ENCODE results near the gene RPN1. TPM values are rescaled to one million over a fixed set of nuclear protein-coding genes. Genes with fewer than 3 reads are reported as not detected.

The RPN1 gene
- total RNA-seq, 4 donors from 2014 or later, result 91.5 to 150 (median 148) TPM

- no peaks in the 10 kb centered on the region for H3K27me3 ChIP-seq
- H3K4me3 ChIP-seq, result peak overlapping the region; percentile 59
- no peak for DNase-seq (ENCODE audit: low spot score in 2 of 2)
- peak overlapping the region; percentile 4 for H3K27ac ChIP-seq
- H3K4me1 ChIP-seq, result peaks cover 12% of the 10 kb centered on the region
- H3K36me3 ChIP-seq, result no peaks in the 10 kb centered on the region
- H3K9me3 ChIP-seq, result no peaks in the 10 kb centered on the region
- TF ChIP-seq POLR2A (IDR thresholded peaks at IDR 0.05) (no peak), CTCF (IDR thresholded peaks at IDR 0.05) (no peak), EP300 (IDR thresholded peaks at IDR 0.05) (no peak), POLR2AphosphoS5 (IDR thresholded peaks at IDR 0.05) (no peak)
- WGBS, result 57% methylated on average over 10 of the region's 12 CpGs
Measured at GRCh38 chr3:128607710-128608048, 42.9 kb downstream of the RPN1 start.

DNA sequence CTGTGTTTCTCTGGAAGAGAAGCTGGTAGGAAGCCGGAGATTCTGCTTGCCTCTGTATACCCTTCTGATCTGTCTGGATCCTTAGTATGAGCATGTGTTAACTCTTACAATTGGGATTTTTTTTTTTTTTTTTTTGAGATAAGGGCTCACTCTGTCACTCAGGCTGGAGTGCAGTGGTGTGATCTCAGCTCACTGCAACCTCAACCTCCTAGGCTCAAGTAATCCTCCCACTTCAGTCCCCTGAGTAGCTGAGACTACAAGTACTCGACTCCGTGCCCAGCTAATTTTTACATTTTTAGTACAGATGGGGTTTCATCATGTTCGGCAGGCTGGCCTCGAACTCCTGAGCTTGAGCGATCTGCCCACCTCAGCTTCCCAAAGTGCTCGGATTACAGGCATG, 44.5 kb downstream of the RPN1 start:
- no peaks in the 10 kb centered on the region for H3K27me3 ChIP-seq
- WGBS, result 96% methylated on average over 7 of the region's 7 CpGs
- H3K27ac ChIP-seq, result no peak overlapping the region
- TF ChIP-seq POLR2AphosphoS5 (IDR thresholded peaks at IDR 0.05), result no peak
- TF ChIP-seq CTCF (IDR thresholded peaks at IDR 0.05), result no peak
- no peak for TF ChIP-seq POLR2A (IDR thresholded peaks at IDR 0.05)
- no peak for TF ChIP-seq EP300 (IDR thresholded peaks at IDR 0.05)
- peaks cover 12% of the 10 kb centered on the region for H3K4me1 ChIP-seq
- no peak overlapping the region for H3K4me3 ChIP-seq
- H3K9me3 ChIP-seq, result no peaks in the 10 kb centered on the region
- no peak for DNase-seq (ENCODE audit: low spot score in 2 of 2)
- H3K36me3 ChIP-seq, result no peaks in the 10 kb centered on the region

GRCh38 chr3:128605091-128606046, 45.2 kb downstream of the RPN1 start:
- Histone ChIP-seq H3K4me3 (no peak overlapping the region), H3K27ac (no peak overlapping the region), H3K36me3 (no peaks in the 10 kb centered on the region), H3K9me3 (no peaks in the 10 kb centered on the region), H3K27me3 (no peaks in the 10 kb centered on the region), H3K4me1 (peaks cover 12% of the 10 kb centered on the region)
- no peak for DNase-seq (ENCODE audit: low spot score in 2 of 2)
- 79% methylated on average over 11 of the region's 11 CpGs for WGBS
- TF ChIP-seq EP300 (IDR thresholded peaks at IDR 0.05) (no peak), CTCF (IDR thresholded peaks at IDR 0.05) (no peak), POLR2AphosphoS5 (IDR thresholded peaks at IDR 0.05) (no peak), POLR2A (IDR thresholded peaks at IDR 0.05) (no peak)

- 79% methylated on average over 11 of the region's 20 CpGs for WGBS
- Histone ChIP-seq H3K4me3 (no peak overlapping the region), H3K4me1 (peaks cover 12% of the 10 kb centered on the region), H3K9me3 (no peaks in the 10 kb centered on the region), H3K36me3 (no peaks in the 10 kb centered on the region), H3K27ac (no peak overlapping the region), H3K27me3 (no peaks in the 10 kb centered on the region)
- DNase-seq (ENCODE audit: low spot score in 2 of 2), result no peak
- no peak for TF ChIP-seq CTCF (IDR thresholded peaks at IDR 0.05)
Measured at GRCh38 chr3:128603811-128604775, 46.5 kb downstream of the RPN1 start.

DNA sequence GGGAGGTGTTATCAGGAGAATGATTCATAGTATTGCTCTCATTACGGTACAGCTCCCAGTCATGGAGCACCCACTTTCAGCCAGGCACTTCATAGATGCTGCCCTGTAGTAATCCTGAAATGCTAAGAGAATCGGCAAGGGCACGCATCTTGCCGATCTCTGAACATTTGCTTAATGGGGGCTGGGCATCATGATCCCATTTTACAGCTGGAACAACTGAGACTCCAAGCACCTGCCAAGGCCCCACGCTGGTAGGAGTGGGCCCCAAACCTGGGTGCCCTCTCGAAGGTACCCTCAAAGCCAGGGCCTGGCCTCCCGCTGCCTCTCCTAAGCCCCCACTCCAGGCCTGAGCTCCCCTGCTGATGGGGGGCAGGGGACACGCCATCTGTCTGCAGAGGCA, 47.3 kb downstream of the RPN1 start:
- Histone ChIP-seq H3K4me1 (peaks cover 9% of the 10 kb centered on the region), H3K27ac (no peak overlapping the region), H3K36me3 (no peaks in the 10 kb centered on the region), H3K9me3 (no peaks in the 10 kb centered on the region), H3K4me3 (no peak overlapping the region), H3K27me3 (no peaks in the 10 kb centered on the region)
- 96% methylated on average over 7 of the region's 8 CpGs for WGBS
- no peak for DNase-seq (ENCODE audit: low spot score in 2 of 2)
- TF ChIP-seq EP300 (IDR thresholded peaks at IDR 0.05) (no peak), CTCF (IDR thresholded peaks at IDR 0.05) (no peak)

All from suprapubic skin (tissue), 4 donors.